GM18517 (cell line): Measurements from ENCODE around the gene UMAD1.
A peak's percentile ranks its signal among the peaks of the same experiment; 100 is the strongest.

Source experiments
- ATAC-seq: cut with Tn5 transposase; IDR thresholded peaks from one replicate; pipeline ENCODE4 v1.9.1; 2021; ENCODE audit warnings: mild to moderate bottlenecking, moderate library complexity; ENCODE audit not compliant: unreplicated experiment

UMAD1 gene

DNA sequence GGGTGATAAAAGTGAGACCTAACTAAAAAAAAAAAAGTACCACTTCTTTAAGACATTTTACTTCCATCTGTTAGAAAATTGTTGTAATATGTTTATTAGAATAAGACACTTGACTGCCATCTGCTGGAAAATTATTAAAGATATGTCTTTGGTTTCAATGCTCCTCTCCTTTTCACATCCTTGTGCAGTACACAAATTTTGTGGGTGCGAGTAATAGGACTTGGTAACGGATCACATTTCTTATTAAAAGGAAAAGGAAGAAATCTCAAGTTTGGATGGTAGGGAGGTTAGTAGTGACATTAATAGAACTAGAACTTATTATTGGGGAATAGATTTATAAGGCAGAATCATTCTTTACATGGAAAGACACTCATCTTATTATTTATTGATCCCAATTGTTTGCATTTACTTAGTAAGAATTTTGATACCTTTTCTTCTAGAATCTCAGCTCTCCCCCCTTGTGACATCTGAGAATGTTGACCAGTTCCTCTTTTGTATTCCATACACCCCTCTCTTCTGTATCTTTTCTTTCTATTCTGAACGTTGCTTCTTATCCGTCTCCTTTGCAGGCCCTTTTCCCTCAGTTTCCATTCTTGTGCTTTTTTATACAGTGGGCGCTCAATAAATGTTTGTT lies 120.9 kb downstream of the UMAD1 start:
- no peak for ATAC-seq

DNA sequence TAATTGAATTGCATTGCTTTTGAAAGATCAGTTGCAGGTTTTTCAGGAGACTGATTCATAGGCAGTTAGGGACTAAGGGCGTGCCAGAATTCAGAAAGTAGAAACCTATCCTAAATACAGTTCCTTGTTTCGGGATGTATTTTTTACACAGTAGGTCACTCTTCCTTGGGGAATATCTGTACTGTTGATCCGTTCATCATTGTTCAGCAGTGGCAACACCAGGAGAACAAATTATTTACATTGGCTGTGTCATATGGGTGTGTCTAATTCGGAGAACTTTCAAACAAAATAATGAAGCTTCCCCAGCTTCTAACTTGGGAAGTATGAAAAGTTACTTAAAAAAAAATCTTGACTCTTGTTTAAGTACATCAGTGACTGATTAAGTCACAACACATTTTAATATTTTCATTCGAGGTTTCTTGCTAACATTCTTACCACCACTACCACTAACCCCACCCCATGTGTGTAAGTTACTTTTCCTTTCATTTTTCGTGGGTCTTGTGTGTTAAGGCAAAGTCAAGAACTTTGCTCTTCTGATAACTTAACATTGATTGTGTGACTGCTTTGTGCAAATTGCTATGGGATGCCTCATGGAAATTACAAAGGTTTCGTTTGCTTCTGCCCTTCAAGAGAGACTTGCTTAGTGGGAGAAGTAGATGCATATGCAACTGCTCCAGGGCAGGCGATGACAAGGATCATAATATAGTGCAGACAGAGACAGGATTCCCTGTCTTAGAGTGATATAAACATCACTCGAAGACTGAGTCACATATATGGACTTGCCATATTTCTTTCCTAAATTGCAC lies 121.6 kb downstream of the UMAD1 start:
- peak; percentile 66 for ATAC-seq

DNA sequence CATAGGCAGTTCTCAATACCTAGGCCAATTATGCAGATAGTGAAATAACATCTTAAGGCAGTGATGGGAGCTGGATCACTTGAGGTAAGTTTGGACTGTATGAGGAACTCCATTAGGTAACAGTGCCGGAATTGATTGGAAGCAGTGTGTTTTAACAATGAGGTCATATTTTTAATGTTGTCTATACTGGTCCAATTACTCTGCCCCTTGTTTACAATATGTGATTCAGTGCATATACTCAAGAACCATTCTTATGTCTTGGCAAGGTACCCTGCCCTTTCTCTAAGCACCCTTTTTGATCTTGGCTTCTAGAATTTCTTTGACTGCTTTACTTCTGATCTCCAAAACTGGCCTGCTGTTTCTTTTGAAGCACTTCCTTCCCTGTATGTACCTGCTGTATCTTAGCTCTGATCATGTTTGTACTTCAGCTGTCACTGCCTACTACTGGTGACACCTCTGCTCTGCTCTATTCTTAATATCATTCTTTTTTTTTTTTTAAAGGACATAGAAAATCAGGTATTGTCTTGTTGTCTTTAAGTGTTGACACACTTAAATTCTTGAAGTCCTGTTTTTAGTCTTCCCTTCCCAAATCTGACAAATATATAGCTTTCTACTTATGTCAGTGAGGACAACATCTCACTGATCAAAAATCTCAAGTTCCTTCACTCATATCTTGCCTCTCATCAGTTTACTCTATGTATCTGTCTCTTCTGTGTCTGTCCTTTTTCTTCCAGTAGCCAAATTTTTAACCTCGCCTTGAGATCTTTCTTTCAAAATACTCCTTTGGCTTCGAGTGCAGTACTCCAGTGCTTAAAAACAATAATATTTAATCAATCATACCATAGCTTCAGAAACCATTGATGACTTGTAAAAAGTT lies 124.2 kb downstream of the UMAD1 start:
- no peak for ATAC-seq

DNA sequence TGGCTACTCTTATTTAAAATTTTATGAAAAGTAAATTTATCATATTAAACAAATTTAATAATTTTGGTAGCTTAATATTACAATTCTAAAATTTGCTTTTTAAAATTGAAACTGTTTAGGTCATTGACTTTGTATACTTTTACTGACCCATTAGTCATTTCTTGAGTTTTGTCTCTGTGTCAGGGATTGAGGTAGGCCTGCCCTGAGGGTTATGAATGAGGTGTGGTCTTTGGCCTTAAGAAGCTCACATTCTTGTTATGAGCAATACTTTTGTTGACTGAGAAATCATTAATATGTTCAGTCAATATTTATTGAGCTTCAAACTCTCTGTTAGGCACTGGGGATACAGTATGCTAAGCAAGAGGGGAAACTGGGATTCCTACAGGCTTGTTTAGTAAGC lies 124.9 kb downstream of the UMAD1 start:
- peak; percentile 65 for ATAC-seq

DNA sequence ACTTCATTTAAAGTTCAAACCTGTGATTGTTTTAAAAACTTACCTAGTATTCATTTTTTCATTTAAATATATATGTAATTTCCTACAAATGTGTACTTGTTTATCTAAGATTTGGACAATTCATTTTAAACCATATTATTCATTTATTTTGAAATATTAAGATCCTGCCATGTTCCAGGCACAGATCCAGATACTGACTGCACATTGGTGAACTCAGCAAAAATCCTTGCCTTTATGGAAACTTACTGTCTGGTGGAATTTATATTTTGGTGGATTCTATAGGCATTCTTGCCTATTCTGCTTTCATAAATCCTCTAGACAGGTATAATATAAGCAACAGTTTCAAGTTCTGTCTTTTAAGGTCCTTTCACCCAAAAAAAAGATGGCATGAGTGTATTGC lies 126.1 kb downstream of the UMAD1 start:
- ATAC-seq, result no peak

DNA sequence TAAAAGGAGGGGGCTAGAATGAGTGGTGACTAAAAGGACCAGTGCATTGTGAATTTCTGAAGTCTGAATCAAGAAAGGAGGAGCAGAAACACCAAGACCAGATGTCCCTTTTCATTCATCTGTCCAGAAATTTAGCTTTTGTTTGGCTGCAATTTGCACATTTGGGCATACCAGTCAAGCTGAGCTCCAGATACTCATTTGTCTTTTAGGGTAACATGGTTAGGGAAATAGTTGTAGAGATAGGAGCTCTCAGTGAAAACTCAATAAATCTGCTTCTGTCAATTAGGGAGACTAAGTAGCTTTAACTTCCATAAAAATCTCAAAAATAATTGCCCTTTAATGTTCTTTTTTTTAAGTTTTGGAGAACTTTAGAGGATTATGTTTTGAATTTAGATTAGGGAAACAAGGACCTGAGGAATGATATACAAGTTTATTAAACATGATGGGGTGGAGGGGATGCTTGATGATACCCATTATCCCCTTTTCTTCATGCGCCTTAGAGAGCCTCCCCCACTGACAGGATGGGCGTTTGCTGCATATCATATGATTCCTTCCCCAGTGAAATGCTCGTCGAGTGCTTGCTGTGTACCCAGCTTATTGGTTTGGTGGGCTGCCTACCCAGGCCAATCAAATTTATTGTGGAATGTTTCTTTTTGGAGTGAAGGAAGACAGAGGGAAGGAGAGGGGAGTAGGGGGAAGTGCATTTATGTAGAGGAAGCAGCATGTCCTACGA lies 128.6 kb downstream of the UMAD1 start:
- no peak for ATAC-seq

DNA sequence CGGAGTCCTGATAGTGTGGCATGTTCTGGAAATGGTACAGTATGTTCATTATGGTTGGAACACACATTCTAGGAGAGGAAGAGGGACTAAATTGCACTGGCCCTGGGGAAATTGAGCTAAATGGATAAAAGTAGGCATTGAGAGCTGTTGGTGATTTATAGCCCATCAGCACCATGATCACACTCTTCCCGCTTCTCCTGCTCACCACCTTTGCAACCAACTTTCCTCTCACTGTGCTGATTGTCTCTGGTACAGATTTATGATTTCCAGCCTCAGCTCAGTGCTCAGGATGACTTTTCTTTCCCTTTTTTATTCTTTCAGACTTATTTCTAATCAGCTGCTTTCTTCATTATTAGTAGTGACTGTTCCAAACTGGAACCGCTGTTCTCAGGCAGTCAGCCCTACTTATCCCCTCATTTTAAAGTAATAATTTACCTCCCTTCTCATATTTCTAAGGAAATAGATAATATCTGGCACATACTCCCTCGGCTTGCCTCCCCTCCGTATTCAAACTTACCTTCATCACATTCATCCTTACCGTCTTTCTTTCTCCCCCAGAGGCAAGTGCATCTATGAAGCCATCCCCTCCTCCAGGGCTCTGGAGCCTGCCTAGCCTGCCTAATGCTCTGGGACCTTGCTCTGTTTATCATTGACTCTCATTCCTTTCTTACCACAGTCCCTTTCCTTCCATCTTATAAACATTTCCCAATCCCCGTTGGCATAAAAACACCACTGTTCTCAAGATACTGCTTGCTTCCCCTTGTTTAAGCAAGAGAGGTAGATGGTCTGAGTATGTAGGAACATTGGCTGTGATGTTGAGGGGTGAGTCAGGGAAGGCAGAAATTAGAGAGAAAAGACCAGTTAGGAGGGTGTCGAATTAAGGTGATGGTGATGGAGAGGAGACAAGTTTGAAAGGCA lies 129.4 kb downstream of the UMAD1 start:
- no peak for ATAC-seq

DNA sequence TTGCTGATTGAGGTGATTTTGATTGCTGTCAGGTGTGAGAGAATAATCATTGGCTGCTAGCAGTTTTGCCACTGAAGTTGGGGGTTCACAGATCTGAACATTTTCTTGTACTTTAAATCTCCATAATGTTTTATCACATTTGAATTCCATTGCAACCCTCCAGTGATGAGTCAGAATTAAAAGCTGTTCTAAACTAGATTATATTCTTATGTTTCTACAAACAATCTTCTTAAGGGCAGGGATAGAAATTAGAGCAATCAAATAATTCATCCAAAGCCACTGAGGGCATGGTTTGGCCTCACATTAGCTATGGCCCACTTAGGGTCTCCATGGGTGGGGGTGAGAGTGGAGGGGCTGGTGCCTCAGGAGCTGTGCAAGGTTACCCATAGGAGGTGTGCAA lies 130.9 kb downstream of the UMAD1 start:
- no peak for ATAC-seq

DNA sequence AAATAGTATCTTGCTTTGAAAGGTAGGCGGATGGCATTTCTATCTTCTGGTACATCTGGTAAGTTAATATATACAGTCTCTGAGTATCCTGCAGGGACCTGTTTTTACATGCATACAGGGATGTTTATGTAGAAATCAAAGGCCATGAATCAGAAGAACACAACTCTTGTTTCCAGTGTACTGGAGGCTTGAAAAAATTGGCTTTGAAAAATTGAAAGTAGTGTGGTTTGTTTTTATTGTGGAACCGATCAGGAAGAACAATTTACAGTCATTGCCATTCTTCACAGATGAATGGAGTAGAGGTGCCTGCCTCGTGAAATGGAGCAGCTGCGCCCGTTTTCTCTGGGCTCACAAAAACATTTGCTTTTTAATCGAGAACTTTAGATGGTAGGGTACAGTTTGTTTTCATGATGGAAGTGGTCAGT lies 131.9 kb downstream of the UMAD1 start:
- ATAC-seq, result peak; percentile 40

DNA sequence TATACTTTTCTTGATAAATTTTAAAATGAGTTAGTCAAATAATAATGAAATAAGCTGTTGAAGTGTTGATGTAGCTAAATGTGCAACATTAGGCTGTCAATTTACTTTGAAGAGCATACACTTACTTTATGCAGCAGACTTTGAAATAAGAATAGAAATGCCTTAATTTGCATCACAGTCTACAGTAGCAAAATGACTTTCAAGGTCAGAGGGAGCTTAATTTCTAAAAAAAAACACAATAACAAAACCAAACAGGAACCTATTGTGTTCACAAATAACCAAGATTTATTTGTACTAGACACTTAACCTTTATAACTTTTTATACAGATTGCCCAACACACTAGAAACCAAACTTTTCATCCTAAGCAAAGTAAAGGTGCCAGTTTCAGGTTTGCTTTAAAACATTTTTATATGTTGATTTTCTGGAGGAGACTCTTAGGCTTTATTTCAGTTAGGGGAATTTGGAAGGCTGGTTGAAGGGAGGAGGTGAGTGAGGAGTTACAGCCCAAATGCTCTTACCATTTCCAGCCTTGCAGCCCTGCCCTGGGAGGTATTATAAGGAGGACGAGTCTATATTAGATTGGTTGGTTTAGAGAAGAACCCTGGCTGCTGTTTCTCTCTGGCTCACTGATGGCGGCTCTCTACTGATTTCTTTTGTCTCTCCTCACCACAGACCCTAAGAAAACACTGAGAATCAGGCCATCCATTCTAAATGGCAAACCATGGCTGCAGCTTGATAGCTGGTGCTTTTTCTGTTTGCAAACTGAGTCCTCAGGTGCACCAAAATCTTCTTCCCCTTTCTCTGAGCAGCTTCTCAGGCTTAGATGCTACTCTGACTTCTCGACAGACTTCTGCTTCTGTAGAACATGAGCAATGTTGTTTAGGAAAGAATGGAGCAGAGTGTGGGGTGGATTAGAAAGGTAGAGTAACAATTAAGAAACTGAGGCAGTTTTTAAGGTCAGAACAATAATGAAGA lies 133.1 kb downstream of the UMAD1 start:
- ATAC-seq, result peak; percentile 70

DNA sequence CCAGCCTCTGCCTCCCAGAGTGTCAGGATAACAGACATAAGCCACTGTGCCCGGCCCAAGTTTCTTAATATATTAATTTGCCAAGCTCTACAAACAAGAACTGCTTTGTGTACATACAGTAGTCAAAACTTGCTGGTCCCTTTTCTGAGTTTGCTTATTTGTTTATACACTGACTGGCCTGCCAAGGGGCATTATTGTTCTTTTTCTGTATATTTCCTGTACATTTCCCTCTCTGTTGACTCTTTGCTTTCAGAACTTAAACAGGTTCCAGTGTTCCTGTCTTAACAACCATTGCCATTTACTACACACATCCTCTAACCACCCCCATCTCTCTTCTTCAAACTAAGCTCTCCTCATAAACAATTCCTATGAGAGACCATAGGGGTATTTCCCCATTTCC lies 139.3 kb downstream of the UMAD1 start:
- ATAC-seq, result no peak

DNA sequence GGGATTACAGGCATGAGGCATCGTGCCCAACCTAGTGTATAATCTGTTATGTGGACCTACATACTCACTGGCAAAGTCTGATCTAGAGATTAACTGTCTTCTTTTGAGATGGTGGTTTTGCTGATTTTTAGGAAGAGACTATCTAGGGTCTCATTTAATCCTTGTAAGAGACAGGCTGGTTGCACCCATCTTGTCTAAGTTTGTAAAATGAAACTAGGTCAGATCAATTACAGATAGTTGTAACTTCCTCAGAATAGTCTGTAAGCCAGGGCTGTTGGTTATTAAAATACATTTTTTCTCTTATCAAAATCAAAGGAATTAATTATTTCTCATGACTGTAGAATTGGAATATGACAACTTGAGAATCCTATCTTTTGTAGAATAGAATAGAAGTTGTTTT lies 142.4 kb downstream of the UMAD1 start:
- ATAC-seq, result no peak

DNA sequence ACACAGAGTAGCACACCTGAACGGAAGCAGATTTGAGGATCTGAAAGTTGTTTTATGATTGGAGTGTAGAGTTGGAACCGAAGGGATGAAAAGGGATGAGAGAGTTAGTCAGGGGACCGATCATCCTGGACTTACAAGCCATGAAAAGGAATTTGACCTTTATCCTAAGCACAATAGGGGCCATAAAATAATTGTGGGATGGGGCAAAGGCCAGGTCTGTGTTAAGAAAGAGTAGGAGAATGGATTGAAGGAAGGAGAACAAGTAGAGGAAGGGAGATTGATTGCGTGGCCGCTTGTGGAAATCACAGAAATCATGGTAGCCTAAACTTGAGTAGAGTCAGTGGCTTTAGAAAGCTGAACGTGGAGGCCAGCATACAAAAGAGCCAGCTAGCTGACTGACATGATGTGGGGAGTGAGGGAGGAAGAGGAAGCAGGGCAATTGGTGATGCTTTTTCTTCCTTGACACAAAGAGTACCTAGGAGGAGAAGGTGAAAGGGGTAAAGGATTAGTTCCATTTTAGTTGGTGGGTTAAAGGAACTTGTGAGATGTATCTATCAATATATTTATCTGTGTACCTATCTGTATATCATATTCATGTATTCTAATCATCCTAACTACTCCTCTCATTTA lies 144.9 kb downstream of the UMAD1 start:
- no peak for ATAC-seq

DNA sequence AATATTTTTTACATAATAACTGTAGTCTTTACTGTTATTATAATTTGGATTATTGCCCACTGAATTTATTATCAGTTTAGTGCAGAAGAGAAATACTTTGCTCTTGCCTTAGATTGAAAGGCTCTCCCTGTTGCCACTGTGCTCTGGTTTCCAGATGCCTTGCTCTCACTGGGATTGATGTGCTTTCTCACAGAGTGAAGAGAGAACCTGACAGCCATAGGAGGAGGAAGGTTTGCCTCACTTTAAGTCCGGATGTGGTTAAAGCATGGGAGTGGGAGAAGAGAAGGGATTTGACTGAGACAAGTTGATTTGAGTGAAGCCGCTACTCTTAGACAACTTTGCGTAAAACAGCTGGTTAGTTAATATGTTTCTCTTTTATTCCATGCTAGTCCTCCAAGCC lies 146.0 kb downstream of the UMAD1 start:
- ATAC-seq, result no peak

DNA sequence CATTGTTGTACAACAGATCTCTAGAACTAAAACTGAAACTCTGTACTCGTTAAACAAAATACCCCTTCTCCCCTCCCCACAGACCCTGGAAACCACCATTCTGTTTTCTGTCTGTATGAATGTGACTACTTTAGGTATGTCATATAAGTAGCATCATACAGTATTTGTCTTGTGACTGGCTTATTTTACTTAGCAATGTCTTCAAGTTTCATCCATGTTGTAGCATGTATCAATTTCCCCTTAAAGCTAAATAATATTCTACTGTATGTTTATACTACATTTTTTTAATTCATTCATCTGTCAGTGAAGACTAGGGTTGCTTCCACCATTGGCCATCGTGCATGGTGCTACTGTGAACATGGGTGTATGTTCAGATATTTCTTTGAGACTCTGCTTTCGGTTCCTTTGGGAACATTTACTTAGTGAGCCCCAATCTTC lies 149.0 kb downstream of the UMAD1 start:
- peak; percentile 98 for ATAC-seq

DNA sequence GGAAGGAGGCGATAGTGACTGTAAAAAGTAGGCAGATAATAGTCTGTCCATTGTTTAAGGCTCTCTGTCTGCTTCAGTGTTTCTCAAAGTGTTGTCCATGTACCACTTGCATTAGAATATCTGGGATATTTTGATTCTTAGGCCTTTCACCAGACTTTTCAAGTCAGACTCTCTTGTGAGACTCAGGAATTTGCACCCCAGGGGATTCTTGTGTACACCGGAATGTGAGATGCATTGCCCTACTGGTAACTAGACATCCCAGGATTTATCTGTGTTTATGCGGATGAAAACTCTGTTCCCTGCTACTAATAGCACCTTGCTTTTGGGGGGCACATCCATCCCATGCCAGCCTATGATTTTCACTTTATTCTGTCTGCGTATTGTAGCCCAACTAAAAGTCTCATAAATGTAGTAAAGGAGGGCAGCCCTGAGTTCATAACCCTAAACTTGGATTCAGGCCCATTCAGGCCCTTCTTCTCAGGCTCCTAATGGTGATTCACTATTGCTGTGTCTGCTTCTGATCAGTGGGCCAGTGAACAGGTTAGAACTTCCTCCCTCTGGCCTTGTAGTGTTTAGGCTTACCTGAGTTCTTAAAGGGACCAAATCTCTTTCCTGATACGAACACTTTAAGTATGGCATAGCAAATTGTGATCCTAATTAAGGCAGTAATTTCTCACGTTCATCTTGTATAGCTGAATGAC lies 149.6 kb downstream of the UMAD1 start:
- no peak for ATAC-seq

DNA sequence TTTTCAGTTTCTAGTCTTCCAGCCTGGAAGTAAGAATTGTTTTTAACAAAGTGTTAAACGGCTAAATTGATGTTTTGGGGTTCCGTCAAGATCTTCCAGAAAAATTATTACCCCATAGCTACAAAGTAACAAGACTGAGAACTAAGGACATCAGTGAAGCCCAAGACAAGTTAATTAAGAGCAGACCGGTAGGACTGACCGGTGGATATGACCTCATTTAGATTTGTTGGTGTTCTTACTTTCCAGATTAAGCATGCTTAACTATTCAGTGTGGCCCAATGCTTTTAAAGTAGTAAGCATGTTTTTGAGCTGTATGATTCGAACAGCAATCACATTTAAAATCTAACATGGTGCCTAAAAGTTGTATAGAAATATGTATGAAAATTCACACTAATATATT lies 151.0 kb downstream of the UMAD1 start:
- ATAC-seq, result no peak

DNA sequence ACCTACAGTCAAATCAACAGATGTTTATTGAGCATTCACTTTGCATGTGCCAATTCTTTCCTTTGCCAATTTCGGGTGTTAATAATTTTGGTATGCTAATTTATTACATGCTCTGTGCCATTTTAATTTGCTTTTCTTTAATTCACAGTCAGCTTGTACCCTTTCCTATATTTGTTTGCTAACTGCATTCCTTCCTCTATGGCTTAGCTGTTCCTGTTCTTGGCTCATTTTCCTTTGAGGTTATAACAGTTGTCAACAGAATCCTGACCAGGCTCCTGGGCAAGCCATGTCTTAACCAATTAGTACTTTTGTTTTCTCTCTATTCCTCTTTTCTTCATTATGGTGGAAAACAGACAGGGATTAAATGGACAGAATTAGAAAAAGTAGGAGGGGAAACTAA lies 151.5 kb downstream of the UMAD1 start:
- ATAC-seq, result no peak
